Psoas muscle (tissue), 8 donors: ENCODE results near the gene TBC1D21. TPM values are rescaled to one million over a fixed set of nuclear protein-coding genes. Genes with fewer than 3 reads are reported as not detected.
A peak's percentile ranks its signal among the peaks of the same experiment; 100 is the strongest.

ENCODE experiments used
- ATAC-seq, 4 donors: fragments of 200-7000 bp; cut with Tn5 transposase; one replicate each; pipeline ENCODE4 v1.9.1; 2020; ENCODE audit warnings: moderate library complexity in 3 of 4, mild to moderate bottlenecking in 2 of 4
- DNase-seq, 2 donors: peaks; one replicate each; pipeline ENCODE4 v3.0.0-alpha.2; 2020
- H3K27ac ChIP-seq: fragments of 200-600 bp; one replicate; pipeline ENCODE4 v1.8.0; 2022
- H3K27me3 ChIP-seq, 3 donors: fragments of 200-600 bp in 1 of 3; one replicate each; pipeline versions ENCODE4 v1.6.1 to v1.8.0; 2013 to 2022; ENCODE audit warnings: low read length in 2 of 3, mild to moderate bottlenecking in 2 of 3, moderate library complexity in 1 of 3; ENCODE audit not compliant: insufficient read depth in 3 of 3
- H3K36me3 ChIP-seq, 2 donors: fragments of 200-600 bp in 1 of 2; one replicate each; pipeline versions ENCODE4 v1.6.1 to v1.8.0; 2013 to 2022; ENCODE audit warnings: low read depth in 1 of 2, mild to moderate bottlenecking in 1 of 2, moderate library complexity in 1 of 2; ENCODE audit not compliant: insufficient read depth in 1 of 2
- H3K4me1 ChIP-seq: fragments of 200-600 bp; one replicate; pipeline ENCODE4 v1.8.0; 2022
- H3K4me3 ChIP-seq: fragments of 200-600 bp; one replicate; pipeline ENCODE4 v1.8.0; 2022; ENCODE audit warnings: mild to moderate bottlenecking
- H3K9me3 ChIP-seq: fragments of 200-600 bp; one replicate; pipeline ENCODE4 v1.8.0; 2022
- CTCF ChIP-seq: fragments of 200-600 bp; IDR thresholded peaks from one replicate; pipeline ENCODE4 v1.8.0; 2022; ENCODE audit warnings: antibody characterized with exemption
- WGBS, 3 donors: extraction: QIAGEN DNeasy Blood & Tissue Kit; methylation state at CpG; one replicate each; pipeline versions ENCODE4 v1.1.6 to v1.1.7; 2013; 5-methylcytosine and 5-hydroxymethylcytosine counted together
- intact Hi-C, 2 donors: fragments of 100-400 bp; cut with DNase I; formaldehyde crosslinking; loops; one replicate each; pipeline versions ENCODE4 v1.11.0 to v1.14.2; 2022
- polyA plus RNA-seq, 3 donors: library from polyadenylated mRNA; stranded (reverse); fragments of 200-250 nt; gene quantifications; one replicate each; pipeline ENCODE4 v1.2.3, GENCODE V29; 2013
- total RNA-seq, 4 donors: library from RNA; stranded (reverse); fragmentation: NEBNext Ultra II Directional in 2 of 4; extraction: Animal tissue kit (Norgen Biotek cat#: 25700) in 2 of 4; gene quantifications; one replicate each; pipeline versions ENCODE4 v1.2.1 to v1.2.4, GENCODE V29; 2021 to 2023
- donor health status: healthy with polysubstance abuse.
- donor health status: DM: no; HTN: no; CAD: no; lungs with moderate emphysema.
- donor health status: Bipolar disorder and iron deficiency.
- donor health status: healthy.
- donor health status: DM: yes; HTN: yes; CAD: no.
- donor health status: DM: no; HTN: no; CAD: no.
- donor health status: DM: no; HTN: no; CAD: no.
- donor health status: DM: yes; HTN: yes; CAD: no.

The TBC1D21 gene
- total and polyA plus RNA-seq, 7 donors = not detected

GRCh38 chr15:73872346-73872745 is 1.0 kb upstream of the TBC1D21 start:
- H3K36me3 ChIP-seq = no peaks in the 10 kb centered on the region
- no peaks in the 10 kb centered on the region for H3K4me1 ChIP-seq
- ATAC-seq = no peak
- TF ChIP-seq CTCF = no peak
- 68 to 71% (median 69%) methylated on average over 5 of the region's 5 CpGs for WGBS, 3 donors
- no peak overlapping the region for H3K4me3 ChIP-seq
- no peak for DNase-seq
- peaks cover 0 to 26% (median 0%) of the 10 kb centered on the region in 3 donors for H3K27me3 ChIP-seq
- intact Hi-C loops = no loop called here
- H3K27ac ChIP-seq = no peak overlapping the region
- H3K9me3 ChIP-seq = no peaks in the 10 kb centered on the region

GRCh38 chr15:73873889-73874511 is 636 bp downstream of the TBC1D21 start:
- 31 to 40% (median 36%) methylated on average over 6 of the region's 6 CpGs for WGBS, 3 donors
- no peak for ATAC-seq
- intact Hi-C loops = loop anchor here (1.0 to 2.0 kb wide), 2 partner anchors 34 to 35 kb away; no protein-coding TSS in a partner anchor

GRCh38 chr15:73879426-73879825 is 6.1 kb downstream of the TBC1D21 start:
- WGBS, 3 donors = 54 to 74% (median 72%) methylated on average over 3 of the region's 3 CpGs
- no peak for DNase-seq
- Histone ChIP-seq H3K4me3 (no peak overlapping the region), H3K9me3 (no peaks in the 10 kb centered on the region), H3K27ac (no peak overlapping the region), H3K4me1 (no peaks in the 10 kb centered on the region), H3K27me3 (peaks cover 0 to 4% (median 0%) of the 10 kb centered on the region in 3 donors), H3K36me3 (no peaks in the 10 kb centered on the region)
- TF ChIP-seq CTCF = no peak
- no peak for ATAC-seq
- intact Hi-C loops = no loop called here

More at GRCh38 chr15:73873889-73874511, 636 bp downstream of the TBC1D21 start:
- H3K27ac ChIP-seq = no peak overlapping the region
- peaks cover 0 to 26% (median 0%) of the 10 kb centered on the region in 3 donors for H3K27me3 ChIP-seq
- TF ChIP-seq CTCF = peak; percentile 62
- DNase-seq = no peak
- no peaks in the 10 kb centered on the region for H3K9me3 ChIP-seq
- H3K36me3 ChIP-seq = no peaks in the 10 kb centered on the region
- no peaks in the 10 kb centered on the region for H3K4me1 ChIP-seq
- no peak overlapping the region for H3K4me3 ChIP-seq

- no peaks in the 10 kb centered on the region for H3K9me3 ChIP-seq
- no peaks in the 10 kb centered on the region for H3K4me1 ChIP-seq
- H3K36me3 ChIP-seq = no peaks in the 10 kb centered on the region
- peaks cover 0 to 4% (median 0%) of the 10 kb centered on the region in 3 donors for H3K27me3 ChIP-seq
- intact Hi-C loops = no loop called here
- H3K27ac ChIP-seq = no peak overlapping the region
- 63 to 70% (median 69%) methylated on average over 12 of the region's 12 CpGs for WGBS, 3 donors
- TF ChIP-seq CTCF = no peak
- no peak overlapping the region for H3K4me3 ChIP-seq
- DNase-seq (no peak), ATAC-seq (no peak)
Measured at GRCh38 chr15:73881579-73882320, 8.4 kb downstream of the TBC1D21 start.
